SKM-1 (cell line): ENCODE data around the gene SPATA13.

Experiments used
- DNase-seq: peaks from one replicate; lab custom pipeline; 2025; ENCODE audit not compliant: unreplicated experiment; lab: John Stamatoyannopoulos, UW

Gene SPATA13

GRCh38 chr13:24221007-24221406 is 60.5 kb downstream of the SPATA13 start:
- no peak for DNase-seq

- DNase-seq, result no peak
Measured at GRCh38 chr13:24222756-24223155, 62.2 kb downstream of the SPATA13 start.

GRCh38 chr13:24223341-24224231 is 63.1 kb downstream of the SPATA13 start:
- no peak for DNase-seq

- no peak for DNase-seq
Measured at GRCh38 chr13:24224232-24224680, 63.7 kb downstream of the SPATA13 start.

GRCh38 chr13:24225062-24225461 is 64.5 kb downstream of the SPATA13 start:
- DNase-seq, result no peak

- DNase-seq, result no peak
Measured at GRCh38 chr13:24225930-24226329, 65.4 kb downstream of the SPATA13 start.

GRCh38 chr13:24226762-24227161 is 66.2 kb downstream of the SPATA13 start:
- no peak for DNase-seq

GRCh38 chr13:24228852-24229458 is 68.4 kb downstream of the SPATA13 start:
- DNase-seq, result peak; percentile 27

GRCh38 chr13:24230428-24231072 is 70.0 kb downstream of the SPATA13 start:
- DNase-seq, result no peak

GRCh38 chr13:24231377-24231776 is 70.9 kb downstream of the SPATA13 start:
- no peak for DNase-seq

- no peak for DNase-seq
Measured at GRCh38 chr13:24232037-24232436, 71.5 kb downstream of the SPATA13 start.

GRCh38 chr13:24232474-24232873 is 72.0 kb downstream of the SPATA13 start:
- DNase-seq, result no peak

GRCh38 chr13:24233351-24233901 is 72.9 kb downstream of the SPATA13 start:
- no peak for DNase-seq

- no peak for DNase-seq
Measured at GRCh38 chr13:24234200-24234915, 73.8 kb downstream of the SPATA13 start.

- DNase-seq, result no peak
Measured at GRCh38 chr13:24237356-24237755, 76.8 kb downstream of the SPATA13 start.

GRCh38 chr13:24241336-24241735 is 80.8 kb downstream of the SPATA13 start:
- no peak for DNase-seq

GRCh38 chr13:24242100-24242499 is 81.6 kb downstream of the SPATA13 start:
- DNase-seq, result no peak

- DNase-seq, result peak; percentile 20
Measured at GRCh38 chr13:24243302-24243701, 82.8 kb downstream of the SPATA13 start.

GRCh38 chr13:24244802-24245201 is 84.3 kb downstream of the SPATA13 start:
- no peak for DNase-seq

GRCh38 chr13:24247016-24247415 is 86.5 kb downstream of the SPATA13 start:
- DNase-seq, result no peak

- DNase-seq, result no peak
Measured at GRCh38 chr13:24249624-24250023, 89.1 kb downstream of the SPATA13 start.
